Omental fat pad (tissue), 4 donors: ENCODE data around the gene TM4SF1. TPM values are rescaled to one million over a fixed set of nuclear protein-coding genes. Genes with fewer than 3 reads are reported as not detected.

Experiments used
- ATAC-seq: fragments of 150-250 bp; one replicate; pipeline ENCODE4 v1.9.1; 2016; ENCODE audit warnings: mild to moderate bottlenecking, moderate library complexity; ENCODE audit not compliant: low FRiP score
- DNase-seq: peaks from one replicate; pipeline ENCODE4 v3.0.0-alpha.2; 2019; ENCODE audit warnings: low spot score
- CTCF ChIP-seq, 3 donors: fragments of 450-650 bp; IDR thresholded peaks; one replicate each; pipeline ENCODE4 v1.5.1; 2016 to 2017; ENCODE audit warnings: antibody characterized with exemption in 3 of 3, mild to moderate bottlenecking in 3 of 3, moderate library complexity in 2 of 3
- total RNA-seq, 4 donors: library from RNA; depleted of rRNA; stranded (reverse); fragments of >200 nt; gene quantifications; one replicate each; pipeline ENCODE4 v1.1.0, GENCODE V29; 2016

TM4SF1 gene
- total RNA-seq, 4 donors from 2014 or later, result 273 to 1,679 (median 590) TPM

GRCh38 chr3:149396476-149396875, 19.0 kb upstream of the TM4SF1 start:
- TF ChIP-seq CTCF (IDR thresholded peaks at IDR 0.05), result no peak
- DNase-seq (no peak), ATAC-seq (no peak)

GRCh38 chr3:149395107-149396089, 17.9 kb upstream of the TM4SF1 start:
- TF ChIP-seq CTCF (IDR thresholded peaks at IDR 0.05), result no peak
- DNase-seq (no peak), ATAC-seq (peak; percentile 39)

- peak; percentile 46 for DNase-seq
- ATAC-seq, result no peak
- TF ChIP-seq CTCF (IDR thresholded peaks at IDR 0.05), result peak in 1 of 3 donors; percentile 49
Measured at GRCh38 chr3:149393345-149394160, 16.1 kb upstream of the TM4SF1 start.

GRCh38 chr3:149391960-149392359, 14.5 kb upstream of the TM4SF1 start:
- no peak for ATAC-seq
- DNase-seq, result no peak
- no peak for TF ChIP-seq CTCF (IDR thresholded peaks at IDR 0.05)

GRCh38 chr3:149390772-149391212, 13.3 kb upstream of the TM4SF1 start:
- no peak for DNase-seq
- no peak for ATAC-seq
- no peak for TF ChIP-seq CTCF (IDR thresholded peaks at IDR 0.05)

GRCh38 chr3:149390294-149390693, 12.8 kb upstream of the TM4SF1 start:
- no peak for TF ChIP-seq CTCF (IDR thresholded peaks at IDR 0.05)
- no peak for ATAC-seq
- DNase-seq, result no peak
